ENCODE data around the gene TNFAIP8L2. TPM values are rescaled to one million over a fixed set of nuclear protein-coding genes. Genes with fewer than 3 reads are reported as not detected.
A peak's percentile ranks its signal among the peaks of the same experiment; 100 is the strongest.

Gene TNFAIP8L2
- total RNA-seq, 1 experiment from 2014 or later = not detected

DNA sequence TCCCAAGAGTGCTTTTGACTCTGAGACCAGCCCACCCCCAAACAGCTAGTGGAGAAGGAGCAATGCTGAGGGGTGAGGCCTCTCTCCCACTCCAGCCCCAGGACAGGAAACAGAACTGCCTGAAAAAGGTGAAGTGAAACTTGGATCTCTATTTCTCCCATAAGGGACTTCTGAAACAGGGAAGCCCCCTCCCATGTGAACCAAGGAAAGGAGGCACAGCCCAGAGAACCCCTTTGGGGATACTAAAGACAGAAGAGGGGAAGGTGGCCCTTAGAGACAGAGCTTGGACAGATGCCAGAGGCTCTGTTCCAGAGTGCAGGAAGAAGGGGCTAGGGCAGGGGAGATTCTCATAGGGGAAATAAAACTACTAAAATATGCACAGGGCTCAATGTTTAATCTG lies 2.9 kb downstream of the TNFAIP8L2 start:
- in situ Hi-C loops (cut with HindIII; ENCODE audit: low pct_unique_long_range_greater_than_20kb, low sequenced_read_pairs) (no loop called here), intact Hi-C loops (cut with micrococcal nuclease; ENCODE audit: unreplicated experiment) (no loop called here)
- BruUV-seq (replicated peaks) = no TSS peak
- ATAC-seq (no peak), DNase-seq (ENCODE audit: low read depth, low spot score) (no peak)
- Histone ChIP-seq H3K27me3 (ENCODE audit: control insufficient read depth, insufficient read depth, low read length) (no peaks in the 10 kb centered on the region), H3K4me1 (ENCODE audit: control insufficient read depth, insufficient read depth, low read length) (peaks cover 2% of the 10 kb centered on the region), H3K36me3 (ENCODE audit: control insufficient read depth, insufficient read depth, low read length) (no peaks in the 10 kb centered on the region; the same call in 1 of the 2 replicates), H3K9me3 (ENCODE audit: control insufficient read depth, insufficient read depth, low read depth, low read length) (no peaks in the 10 kb centered on the region), H3K4me3 (ENCODE audit: low read depth in 2 of 2, low read length in 2 of 2) (no peak overlapping the region), H3K27ac (ENCODE audit: low read length) (no peak overlapping the region)
- CTCF ChIA-PET = interaction anchor here (0.6 kb wide), 1 partner anchor 64 kb away, joined by 5 read pairs; no protein-coding TSS in a partner anchor
- POLR2A ChIA-PET = no interaction called here
- TF ChIP-seq, protein P1, sequence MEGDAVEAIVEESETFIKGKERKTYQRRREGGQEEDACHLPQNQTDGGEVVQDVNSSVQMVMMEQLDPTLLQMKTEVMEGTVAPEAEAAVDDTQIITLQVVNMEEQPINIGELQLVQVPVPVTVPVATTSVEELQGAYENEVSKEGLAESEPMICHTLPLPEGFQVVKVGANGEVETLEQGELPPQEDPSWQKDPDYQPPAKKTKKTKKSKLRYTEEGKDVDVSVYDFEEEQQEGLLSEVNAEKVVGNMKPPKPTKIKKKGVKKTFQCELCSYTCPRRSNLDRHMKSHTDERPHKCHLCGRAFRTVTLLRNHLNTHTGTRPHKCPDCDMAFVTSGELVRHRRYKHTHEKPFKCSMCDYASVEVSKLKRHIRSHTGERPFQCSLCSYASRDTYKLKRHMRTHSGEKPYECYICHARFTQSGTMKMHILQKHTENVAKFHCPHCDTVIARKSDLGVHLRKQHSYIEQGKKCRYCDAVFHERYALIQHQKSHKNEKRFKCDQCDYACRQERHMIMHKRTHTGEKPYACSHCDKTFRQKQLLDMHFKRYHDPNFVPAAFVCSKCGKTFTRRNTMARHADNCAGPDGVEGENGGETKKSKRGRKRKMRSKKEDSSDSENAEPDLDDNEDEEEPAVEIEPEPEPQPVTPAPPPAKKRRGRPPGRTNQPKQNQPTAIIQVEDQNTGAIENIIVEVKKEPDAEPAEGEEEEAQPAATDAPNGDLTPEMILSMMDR (IDR thresholded peaks at IDR 0.05) = no peak
- TF ChIP-seq TCF7L2 (IDR thresholded peaks at IDR 0.05; ENCODE audit: low read depth, low read length) = no peak
- TF ChIP-seq, protein P2, sequence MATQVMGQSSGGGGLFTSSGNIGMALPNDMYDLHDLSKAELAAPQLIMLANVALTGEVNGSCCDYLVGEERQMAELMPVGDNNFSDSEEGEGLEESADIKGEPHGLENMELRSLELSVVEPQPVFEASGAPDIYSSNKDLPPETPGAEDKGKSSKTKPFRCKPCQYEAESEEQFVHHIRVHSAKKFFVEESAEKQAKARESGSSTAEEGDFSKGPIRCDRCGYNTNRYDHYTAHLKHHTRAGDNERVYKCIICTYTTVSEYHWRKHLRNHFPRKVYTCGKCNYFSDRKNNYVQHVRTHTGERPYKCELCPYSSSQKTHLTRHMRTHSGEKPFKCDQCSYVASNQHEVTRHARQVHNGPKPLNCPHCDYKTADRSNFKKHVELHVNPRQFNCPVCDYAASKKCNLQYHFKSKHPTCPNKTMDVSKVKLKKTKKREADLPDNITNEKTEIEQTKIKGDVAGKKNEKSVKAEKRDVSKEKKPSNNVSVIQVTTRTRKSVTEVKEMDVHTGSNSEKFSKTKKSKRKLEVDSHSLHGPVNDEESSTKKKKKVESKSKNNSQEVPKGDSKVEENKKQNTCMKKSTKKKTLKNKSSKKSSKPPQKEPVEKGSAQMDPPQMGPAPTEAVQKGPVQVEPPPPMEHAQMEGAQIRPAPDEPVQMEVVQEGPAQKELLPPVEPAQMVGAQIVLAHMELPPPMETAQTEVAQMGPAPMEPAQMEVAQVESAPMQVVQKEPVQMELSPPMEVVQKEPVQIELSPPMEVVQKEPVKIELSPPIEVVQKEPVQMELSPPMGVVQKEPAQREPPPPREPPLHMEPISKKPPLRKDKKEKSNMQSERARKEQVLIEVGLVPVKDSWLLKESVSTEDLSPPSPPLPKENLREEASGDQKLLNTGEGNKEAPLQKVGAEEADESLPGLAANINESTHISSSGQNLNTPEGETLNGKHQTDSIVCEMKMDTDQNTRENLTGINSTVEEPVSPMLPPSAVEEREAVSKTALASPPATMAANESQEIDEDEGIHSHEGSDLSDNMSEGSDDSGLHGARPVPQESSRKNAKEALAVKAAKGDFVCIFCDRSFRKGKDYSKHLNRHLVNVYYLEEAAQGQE (IDR thresholded peaks at IDR 0.05; ENCODE audit: insufficient read depth in 1 of 2, low read depth in 2 of 2, low read length in 1 of 2) = no peak
- no peak for TF ChIP-seq SIN3A (IDR thresholded peaks at IDR 0.05; ENCODE audit: borderline replicate concordance, insufficient read depth, low read depth, low read length)
- TF ChIP-seq POLR2AphosphoS5 (IDR thresholded peaks at IDR 0.05; ENCODE audit: low read depth, low read length) = no peak

DNA sequence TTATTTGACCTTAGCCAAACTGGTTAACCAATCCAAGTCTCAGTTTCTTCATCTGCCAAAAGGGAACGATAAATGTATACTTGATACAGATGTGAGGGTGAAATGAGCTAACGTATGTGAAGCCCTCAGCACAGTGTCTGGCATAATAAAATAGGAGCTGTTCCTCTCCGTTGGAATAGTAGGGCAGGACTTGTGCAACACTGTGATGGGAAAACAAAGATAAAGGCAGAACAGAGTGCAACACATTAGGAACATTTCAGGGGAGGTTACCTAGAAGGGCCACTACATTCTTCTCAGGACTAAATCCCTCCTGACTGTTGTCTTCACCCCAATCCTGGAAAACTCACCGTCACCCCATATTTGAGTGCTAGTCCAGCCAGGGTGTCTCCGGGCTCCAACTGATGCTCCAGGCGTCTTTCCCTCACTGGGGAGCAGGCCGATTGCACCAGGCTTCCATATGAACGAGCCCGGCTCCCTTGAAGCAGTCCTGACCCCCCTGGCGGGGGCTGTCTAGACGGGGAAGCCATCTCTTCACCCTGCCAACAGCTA lies 8.4 kb downstream of the TNFAIP8L2 start:
- ATAC-seq = no peak; the same call in 1 of the 2 replicates
- TF ChIP-seq, protein P1 (IDR thresholded peaks at IDR 0.05) = no peak
- TF ChIP-seq, protein P2 (IDR thresholded peaks at IDR 0.05; ENCODE audit: insufficient read depth in 1 of 2, low read depth in 2 of 2, low read length in 1 of 2) = no peak
- TF ChIP-seq POLR2AphosphoS5 (IDR thresholded peaks at IDR 0.05; ENCODE audit: low read depth, low read length) (no peak), TCF7L2 (IDR thresholded peaks at IDR 0.05; ENCODE audit: low read depth, low read length) (no peak), SIN3A (IDR thresholded peaks at IDR 0.05; ENCODE audit: borderline replicate concordance, insufficient read depth, low read depth, low read length) (no peak)
- no peaks in the 10 kb centered on the region for H3K9me3 ChIP-seq (ENCODE audit: control insufficient read depth, insufficient read depth, low read depth, low read length)
- intact Hi-C loops (cut with micrococcal nuclease; ENCODE audit: unreplicated experiment) = no loop called here
- peaks cover 9% of the 10 kb centered on the region for H3K36me3 ChIP-seq (ENCODE audit: control insufficient read depth, insufficient read depth, low read length)
- CTCF ChIA-PET = interaction anchor here (0.5 to 1.1 kb wide), 3 partner anchors 9 to 188 kb away, joined by 3 to 5 read pairs (median 4); no protein-coding TSS in a partner anchor
- BruUV-seq (replicated peaks) = no TSS peak
- DNase-seq (ENCODE audit: low read depth, low spot score) = no peak
- peaks cover 16% of the 10 kb centered on the region for H3K4me1 ChIP-seq (ENCODE audit: control insufficient read depth, insufficient read depth, low read length)
- H3K4me3 ChIP-seq (ENCODE audit: low read depth in 2 of 2, low read length in 2 of 2) = peak overlapping the region; percentile 83 to 92
- peak overlapping the region; percentile 99 for H3K27ac ChIP-seq (ENCODE audit: low read length)
- in situ Hi-C loops (cut with HindIII; ENCODE audit: low pct_unique_long_range_greater_than_20kb, low sequenced_read_pairs) = no loop called here
- POLR2A ChIA-PET = interaction anchor here (0.5 kb wide), 1 partner anchor 44 kb away, joined by 5 read pairs; no protein-coding TSS in a partner anchor
- no peaks in the 10 kb centered on the region for H3K27me3 ChIP-seq (ENCODE audit: control insufficient read depth, insufficient read depth, low read length)
